Suppressor macrophage (primary cell): ENCODE measurements around the gene MZT1.
"Not testable (repeated sequence)": the region's sequence is repeated elsewhere in the genome, so short reads cannot be mapped to it uniquely, and the experiment has no call there.

Source experiments
- DNase-seq, 4 experiments: peaks; one replicate each; pipeline ENCODE4 v3.0.0-alpha.2; 2020 to 2022
- total RNA-seq, 17 experiments: gene quantifications; one replicate each; lab custom pipeline; 2026; ENCODE audit warnings: mixed read lengths in 6 of 17, inconsistent platforms in 3 of 17; lab: John Stamatoyannopoulos, UW

Gene MZT1
- total RNA-seq = 11.4 to 54.8 (median 27.4) reads per million in 17 experiments

GRCh38 chr13:72727417-72728289, at the start of gene MZT1, which contains the start of gene BORA:
Gene MZT1, minus strand, starts transcription at chr13:72727629. Its CDS starts 27 bp downstream, at chr13:72727602.
Gene BORA, plus strand, starts transcription at chr13:72727923. Its CDS starts 1,018 bp downstream, at chr13:72728941.
- DNase-seq = peak; percentile 98 to 99 (median 98)

- no peak for DNase-seq
Observed at GRCh38 chr13:72774019-72774418, 46.6 kb upstream of the MZT1 start.

GRCh38 chr13:72763411-72763810, 36.0 kb upstream of the MZT1 start:
- no peak for DNase-seq

GRCh38 chr13:72760189-72760588, 32.8 kb upstream of the MZT1 start:
- no peak for DNase-seq

GRCh38 chr13:72757792-72758535, 30.5 kb upstream of the MZT1 start:
- DNase-seq = no peak

GRCh38 chr13:72754111-72754510, 26.7 kb upstream of the MZT1 start:
- no peak for DNase-seq

GRCh38 chr13:72751220-72751619, 23.8 kb upstream of the MZT1 start:
- no peak for DNase-seq

GRCh38 chr13:72745260-72745659, 17.8 kb upstream of the MZT1 start:
- DNase-seq = no peak

GRCh38 chr13:72740015-72740414, 12.6 kb upstream of the MZT1 start:
- no peak for DNase-seq

- no peak for DNase-seq
Observed at GRCh38 chr13:72737033-72737432, 9.6 kb upstream of the MZT1 start.

- DNase-seq = peak in 3 of 4 experiments; percentile 2 to 9 (median 2)
Observed at GRCh38 chr13:72728290-72728605, 819 bp upstream of the MZT1 start.

GRCh38 chr13:72726726-72727416, 558 bp downstream of the MZT1 start:
- peak; percentile 54 to 72 (median 66) for DNase-seq

GRCh38 chr13:72726185-72726584, 1.2 kb downstream of the MZT1 start:
- DNase-seq = not testable (repeated sequence)

- no peak for DNase-seq
Observed at GRCh38 chr13:72716776-72717175, 10.7 kb downstream of the MZT1 start.

- DNase-seq = peak; percentile 8 to 55 (median 38)
Observed at GRCh38 chr13:72700509-72700908, 26.9 kb downstream of the MZT1 start.

GRCh38 chr13:72698164-72698563, 29.3 kb downstream of the MZT1 start:
- DNase-seq = no peak

GRCh38 chr13:72696579-72696978, 30.9 kb downstream of the MZT1 start:
- DNase-seq = peak in 2 of 4 experiments; percentile 24 to 38

- no peak for DNase-seq
Observed at GRCh38 chr13:72694314-72694713, 33.1 kb downstream of the MZT1 start.

- DNase-seq = no peak
Observed at GRCh38 chr13:72693832-72694231, 33.6 kb downstream of the MZT1 start.

- DNase-seq = no peak
Observed at GRCh38 chr13:72692884-72693514, 34.4 kb downstream of the MZT1 start.

- DNase-seq = no peak
Observed at GRCh38 chr13:72689181-72689696, 38.2 kb downstream of the MZT1 start.

GRCh38 chr13:72686766-72687165, 40.7 kb downstream of the MZT1 start:
- no peak for DNase-seq
